ENCODE results near the gene C20orf144.

DNA sequence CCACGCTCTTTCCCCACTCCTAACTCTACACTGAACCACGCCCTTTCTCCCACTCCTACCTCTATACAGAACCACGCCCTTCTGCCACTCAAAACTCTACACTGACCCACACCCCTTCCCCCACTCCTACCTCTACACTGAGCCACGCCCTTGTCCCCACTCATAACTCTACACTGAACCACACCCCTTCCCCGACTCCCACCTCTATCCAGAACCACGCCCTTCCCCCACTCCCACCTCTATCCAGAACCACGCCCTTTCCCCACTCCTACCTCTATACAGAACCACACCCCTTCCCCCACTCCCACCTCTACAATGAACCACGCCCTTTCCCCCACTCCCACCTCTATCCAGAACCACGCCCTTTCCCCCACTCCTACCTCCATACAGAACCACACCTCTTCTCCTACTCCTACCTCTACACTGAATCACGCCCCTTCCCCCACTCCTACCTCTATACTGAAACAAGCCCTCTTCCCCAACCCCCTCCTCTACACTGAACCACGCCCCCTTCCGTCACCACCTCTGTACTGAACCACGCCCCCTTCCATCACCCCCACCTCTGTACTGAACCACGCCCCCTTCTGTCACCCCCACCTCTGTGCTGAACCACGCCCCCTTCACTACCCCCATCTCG is 47.9 kb downstream of the C20orf144 start:
- TF ChIP-seq POLR2A (IDR thresholded peaks at IDR 0.05) = no peak
- TF ChIP-seq, protein P1, sequence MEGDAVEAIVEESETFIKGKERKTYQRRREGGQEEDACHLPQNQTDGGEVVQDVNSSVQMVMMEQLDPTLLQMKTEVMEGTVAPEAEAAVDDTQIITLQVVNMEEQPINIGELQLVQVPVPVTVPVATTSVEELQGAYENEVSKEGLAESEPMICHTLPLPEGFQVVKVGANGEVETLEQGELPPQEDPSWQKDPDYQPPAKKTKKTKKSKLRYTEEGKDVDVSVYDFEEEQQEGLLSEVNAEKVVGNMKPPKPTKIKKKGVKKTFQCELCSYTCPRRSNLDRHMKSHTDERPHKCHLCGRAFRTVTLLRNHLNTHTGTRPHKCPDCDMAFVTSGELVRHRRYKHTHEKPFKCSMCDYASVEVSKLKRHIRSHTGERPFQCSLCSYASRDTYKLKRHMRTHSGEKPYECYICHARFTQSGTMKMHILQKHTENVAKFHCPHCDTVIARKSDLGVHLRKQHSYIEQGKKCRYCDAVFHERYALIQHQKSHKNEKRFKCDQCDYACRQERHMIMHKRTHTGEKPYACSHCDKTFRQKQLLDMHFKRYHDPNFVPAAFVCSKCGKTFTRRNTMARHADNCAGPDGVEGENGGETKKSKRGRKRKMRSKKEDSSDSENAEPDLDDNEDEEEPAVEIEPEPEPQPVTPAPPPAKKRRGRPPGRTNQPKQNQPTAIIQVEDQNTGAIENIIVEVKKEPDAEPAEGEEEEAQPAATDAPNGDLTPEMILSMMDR (IDR thresholded peaks at IDR 0.05) = no peak

All from uterus (tissue), 2 donors.